ENCODE measurements around the gene NAMPT. TPM values are rescaled to one million over a fixed set of nuclear protein-coding genes. Genes with fewer than 3 reads are reported as not detected.
A peak's percentile ranks its signal among the peaks of the same experiment; 100 is the strongest.
"Not testable (repeated sequence)": the region's sequence is repeated elsewhere in the genome, so short reads cannot be mapped to it uniquely, and the experiment has no call there.

NAMPT gene
- total RNA-seq, 1 experiment from 2014 or later, result 66.0 TPM

- ChIA-PET POLR2A (ENCODE audit: unreplicated experiment) (no interaction called here), CTCF (no interaction called here)
- no TSS peak for BruUV-seq (replicated peaks)
These were observed 19.8 kb upstream of the NAMPT start for GRCh38 chr7:106304568-106304967.

GRCh38 chr7:106298631-106299030 lies 13.8 kb upstream of the NAMPT start:
- H3K27ac ChIP-seq (ENCODE audit: low read length); ATAC-seq; H2AFZ ChIP-seq (ENCODE audit: low read length); DNase-seq; H3K4me2 ChIP-seq (ENCODE audit: low read length); intact Hi-C loops (cut with micrococcal nuclease); BruUV-seq (replicated peaks); H3K4me3 ChIP-seq (ENCODE audit: low read length); H3K36me3 ChIP-seq (ENCODE audit: low read depth, low read length); H3K9me2 ChIP-seq (replicated peaks; ENCODE audit: low read length); H3F3A ChIP-seq (ENCODE audit: low read length, unreplicated experiment); CTCF ChIA-PET; H3K27me3 ChIP-seq (ENCODE audit: low read length); H3K79me2 ChIP-seq (ENCODE audit: low read length); H3K4me1 ChIP-seq (ENCODE audit: insufficient read depth, low read length); H4K20me1 ChIP-seq (ENCODE audit: low read length); H3K9me3 ChIP-seq (ENCODE audit: low read length); H3K9ac ChIP-seq (ENCODE audit: low read length); POLR2A ChIA-PET (ENCODE audit: unreplicated experiment): not testable (repeated sequence)

More at GRCh38 chr7:106304568-106304967, 19.8 kb upstream of the NAMPT start:
- Histone ChIP-seq H3K4me2 (ENCODE audit: low read length) (no peak overlapping the region), H3K9ac (ENCODE audit: low read length) (no peak overlapping the region), H3K4me1 (ENCODE audit: insufficient read depth, low read length) (no peaks in the 10 kb centered on the region), H4K20me1 (ENCODE audit: low read length) (no peaks in the 10 kb centered on the region), H3K9me2 (replicated peaks; ENCODE audit: low read length) (no peaks in the 10 kb centered on the region), H2AFZ (ENCODE audit: low read length) (no peak overlapping the region), H3K27me3 (ENCODE audit: low read length) (no peaks in the 10 kb centered on the region), H3K27ac (ENCODE audit: low read length) (no peak overlapping the region), H3F3A (ENCODE audit: low read length, unreplicated experiment) (no peaks in the 10 kb centered on the region), H3K36me3 (ENCODE audit: low read depth, low read length) (no peaks in the 10 kb centered on the region), H3K4me3 (ENCODE audit: low read length) (no peak overlapping the region), H3K79me2 (ENCODE audit: low read length) (no peaks in the 10 kb centered on the region), H3K9me3 (ENCODE audit: low read length) (no peaks in the 10 kb centered on the region)
- intact Hi-C loops (cut with micrococcal nuclease), result no loop called here
- DNase-seq (no peak), ATAC-seq (no peak)
- no peak for TF ChIP-seq EZH2 (IDR thresholded peaks at IDR 0.05; ENCODE audit: low read length, unreplicated experiment)
- TF ChIP-seq, protein P1, sequence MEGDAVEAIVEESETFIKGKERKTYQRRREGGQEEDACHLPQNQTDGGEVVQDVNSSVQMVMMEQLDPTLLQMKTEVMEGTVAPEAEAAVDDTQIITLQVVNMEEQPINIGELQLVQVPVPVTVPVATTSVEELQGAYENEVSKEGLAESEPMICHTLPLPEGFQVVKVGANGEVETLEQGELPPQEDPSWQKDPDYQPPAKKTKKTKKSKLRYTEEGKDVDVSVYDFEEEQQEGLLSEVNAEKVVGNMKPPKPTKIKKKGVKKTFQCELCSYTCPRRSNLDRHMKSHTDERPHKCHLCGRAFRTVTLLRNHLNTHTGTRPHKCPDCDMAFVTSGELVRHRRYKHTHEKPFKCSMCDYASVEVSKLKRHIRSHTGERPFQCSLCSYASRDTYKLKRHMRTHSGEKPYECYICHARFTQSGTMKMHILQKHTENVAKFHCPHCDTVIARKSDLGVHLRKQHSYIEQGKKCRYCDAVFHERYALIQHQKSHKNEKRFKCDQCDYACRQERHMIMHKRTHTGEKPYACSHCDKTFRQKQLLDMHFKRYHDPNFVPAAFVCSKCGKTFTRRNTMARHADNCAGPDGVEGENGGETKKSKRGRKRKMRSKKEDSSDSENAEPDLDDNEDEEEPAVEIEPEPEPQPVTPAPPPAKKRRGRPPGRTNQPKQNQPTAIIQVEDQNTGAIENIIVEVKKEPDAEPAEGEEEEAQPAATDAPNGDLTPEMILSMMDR (conservative IDR thresholded peaks at IDR 0.05; ENCODE audit: low read depth, low read length), result no peak
- TF ChIP-seq EZH2phosphoT487 (IDR thresholded peaks at IDR 0.05; ENCODE audit: borderline replicate concordance, low read length), result no peak

- H3K4me1 ChIP-seq (ENCODE audit: insufficient read depth, low read length); BruUV-seq (replicated peaks); H3K9me3 ChIP-seq (ENCODE audit: low read length); H3K79me2 ChIP-seq (ENCODE audit: low read length); H2AFZ ChIP-seq (ENCODE audit: low read length); ATAC-seq; CTCF ChIA-PET; intact Hi-C loops (cut with micrococcal nuclease); H4K20me1 ChIP-seq (ENCODE audit: low read length); H3K4me2 ChIP-seq (ENCODE audit: low read length); H3K9ac ChIP-seq (ENCODE audit: low read length); H3F3A ChIP-seq (ENCODE audit: low read length, unreplicated experiment); H3K27me3 ChIP-seq (ENCODE audit: low read length); H3K27ac ChIP-seq (ENCODE audit: low read length); H3K9me2 ChIP-seq (replicated peaks; ENCODE audit: low read length); DNase-seq; POLR2A ChIA-PET (ENCODE audit: unreplicated experiment); H3K4me3 ChIP-seq (ENCODE audit: low read length); H3K36me3 ChIP-seq (ENCODE audit: low read depth, low read length): not testable (repeated sequence)
These were observed 13.4 kb upstream of the NAMPT start for GRCh38 chr7:106298155-106298554.

- intact Hi-C loops (cut with micrococcal nuclease), result no loop called here
- no peaks in the 10 kb centered on the region for H3F3A ChIP-seq (ENCODE audit: low read length, unreplicated experiment)
- TF ChIP-seq, protein P1 (conservative IDR thresholded peaks at IDR 0.05; ENCODE audit: low read depth, low read length), result peak; percentile 49
- no peak for TF ChIP-seq EZH2phosphoT487 (IDR thresholded peaks at IDR 0.05; ENCODE audit: borderline replicate concordance, low read length)
- no peak for TF ChIP-seq EZH2 (IDR thresholded peaks at IDR 0.05; ENCODE audit: low read length, unreplicated experiment)
- no peak for DNase-seq
- POLR2A ChIA-PET (ENCODE audit: unreplicated experiment), result no interaction called here
- H3K36me3 ChIP-seq (ENCODE audit: low read depth, low read length), result no peaks in the 10 kb centered on the region
- CTCF ChIA-PET, result no interaction called here
- no peaks in the 10 kb centered on the region for H3K9me2 ChIP-seq (replicated peaks; ENCODE audit: low read length)
- no peak for ATAC-seq
- no peaks in the 10 kb centered on the region for H3K4me1 ChIP-seq (ENCODE audit: insufficient read depth, low read length)
- no peak overlapping the region for H3K4me3 ChIP-seq (ENCODE audit: low read length)
- H3K27ac ChIP-seq (ENCODE audit: low read length), result no peak overlapping the region
- H3K9ac ChIP-seq (ENCODE audit: low read length), result no peak overlapping the region
- no TSS peak for BruUV-seq (replicated peaks)
- H3K27me3 ChIP-seq (ENCODE audit: low read length), result no peaks in the 10 kb centered on the region
- H3K79me2 ChIP-seq (ENCODE audit: low read length), result no peaks in the 10 kb centered on the region
- no peaks in the 10 kb centered on the region for H4K20me1 ChIP-seq (ENCODE audit: low read length)
- H2AFZ ChIP-seq (ENCODE audit: low read length), result no peak overlapping the region
- no peak overlapping the region for H3K4me2 ChIP-seq (ENCODE audit: low read length)
- no peaks in the 10 kb centered on the region for H3K9me3 ChIP-seq (ENCODE audit: low read length)
These were observed 9.6 kb upstream of the NAMPT start for GRCh38 chr7:106294334-106294733.

Data from PC-3 (cell line).